ENCODE results near the gene FGF1.

The FGF1 gene

GRCh38 chr5:142600092-142600491 lies 85.8 kb downstream of the FGF1 start:
- TF ChIP-seq CTCF (IDR thresholded peaks at IDR 0.05; ENCODE audit: low read length) (no peak), EZH2 (IDR thresholded peaks at IDR 0.05; ENCODE audit: borderline replicate concordance, low read length) (no peak)
- Histone ChIP-seq H3K36me3 (ENCODE audit: insufficient read depth, low read length) (no peaks in the 10 kb centered on the region), H3K9ac (ENCODE audit: low read length) (no peak overlapping the region), H2AFZ (ENCODE audit: low read length) (no peak overlapping the region), H3K4me2 (ENCODE audit: low read length) (no peak overlapping the region), H3K4me1 (ENCODE audit: insufficient read depth, low read length, severe bottlenecking) (no peaks in the 10 kb centered on the region), H4K20me1 (ENCODE audit: insufficient read depth, low read length) (no peaks in the 10 kb centered on the region), H3K27ac (ENCODE audit: low read depth, low read length, poor library complexity, severe bottlenecking) (no peak overlapping the region), H3K9me3 (ENCODE audit: low read length) (no peaks in the 10 kb centered on the region), H3K9me2 (ENCODE audit: low read depth, low read length) (no peaks in the 10 kb centered on the region), H3F3A (ENCODE audit: insufficient read depth, low read length) (no peaks in the 10 kb centered on the region), H3K27me3 (ENCODE audit: insufficient read depth, low read length) (no peaks in the 10 kb centered on the region), H3K4me3 (ENCODE audit: low read depth, low read length, poor library complexity, severe bottlenecking) (no peak overlapping the region), H3K79me2 (ENCODE audit: insufficient read depth, low read length) (no peaks in the 10 kb centered on the region)

GRCh38 chr5:142598338-142598700 lies 87.6 kb downstream of the FGF1 start:
- no peak for TF ChIP-seq EZH2 (IDR thresholded peaks at IDR 0.05; ENCODE audit: borderline replicate concordance, low read length)
- TF ChIP-seq CTCF (IDR thresholded peaks at IDR 0.05; ENCODE audit: low read length), result no peak
- H3K9ac ChIP-seq (ENCODE audit: low read length), result no peak overlapping the region
- no peaks in the 10 kb centered on the region for H3K9me2 ChIP-seq (ENCODE audit: low read depth, low read length)
- H3K27ac ChIP-seq (ENCODE audit: low read depth, low read length, poor library complexity, severe bottlenecking), result no peak overlapping the region
- no peaks in the 10 kb centered on the region for H4K20me1 ChIP-seq (ENCODE audit: insufficient read depth, low read length)
- H3F3A ChIP-seq (ENCODE audit: insufficient read depth, low read length), result no peaks in the 10 kb centered on the region
- no peak overlapping the region for H3K4me2 ChIP-seq (ENCODE audit: low read length)
- no peak overlapping the region for H2AFZ ChIP-seq (ENCODE audit: low read length)
- no peaks in the 10 kb centered on the region for H3K79me2 ChIP-seq (ENCODE audit: insufficient read depth, low read length)
- no peaks in the 10 kb centered on the region for H3K36me3 ChIP-seq (ENCODE audit: insufficient read depth, low read length)
- H3K4me3 ChIP-seq (ENCODE audit: low read depth, low read length, poor library complexity, severe bottlenecking), result no peak overlapping the region
- peaks cover 6% of the 10 kb centered on the region; the same call in 1 of the 2 replicates for H3K27me3 ChIP-seq (ENCODE audit: insufficient read depth, low read length)
- no peaks in the 10 kb centered on the region for H3K9me3 ChIP-seq (ENCODE audit: low read length)
- no peaks in the 10 kb centered on the region for H3K4me1 ChIP-seq (ENCODE audit: insufficient read depth, low read length, severe bottlenecking)

- no peaks in the 10 kb centered on the region for H3K36me3 ChIP-seq (ENCODE audit: insufficient read depth, low read length)
- no peaks in the 10 kb centered on the region for H3F3A ChIP-seq (ENCODE audit: insufficient read depth, low read length)
- H4K20me1 ChIP-seq (ENCODE audit: insufficient read depth, low read length), result no peaks in the 10 kb centered on the region
- H3K27me3 ChIP-seq (ENCODE audit: insufficient read depth, low read length), result peaks cover 6% of the 10 kb centered on the region; the same call in 1 of the 2 replicates
- H3K27ac ChIP-seq (ENCODE audit: low read depth, low read length, poor library complexity, severe bottlenecking), result no peak overlapping the region
- no peak overlapping the region for H3K4me3 ChIP-seq (ENCODE audit: low read depth, low read length, poor library complexity, severe bottlenecking)
- no peaks in the 10 kb centered on the region for H3K9me3 ChIP-seq (ENCODE audit: low read length)
- H2AFZ ChIP-seq (ENCODE audit: low read length), result no peak overlapping the region
- no peaks in the 10 kb centered on the region for H3K79me2 ChIP-seq (ENCODE audit: insufficient read depth, low read length)
- no peaks in the 10 kb centered on the region for H3K4me1 ChIP-seq (ENCODE audit: insufficient read depth, low read length, severe bottlenecking)
- no peak overlapping the region for H3K9ac ChIP-seq (ENCODE audit: low read length)
- H3K9me2 ChIP-seq (ENCODE audit: low read depth, low read length), result no peaks in the 10 kb centered on the region
- TF ChIP-seq CTCF (IDR thresholded peaks at IDR 0.05; ENCODE audit: low read length) (no peak), EZH2 (IDR thresholded peaks at IDR 0.05; ENCODE audit: borderline replicate concordance, low read length) (no peak)
- H3K4me2 ChIP-seq (ENCODE audit: low read length), result no peak overlapping the region
Observed at GRCh38 chr5:142597546-142598337, 88.1 kb downstream of the FGF1 start.
